ENCODE results near the gene CAV1.

Gene CAV1

GRCh38 chr7:116524221-116524608 is 621 bp upstream of the CAV1 start:
- no peaks in the 10 kb centered on the region for H3K9me3 ChIP-seq (ENCODE audit: insufficient read depth, low read depth, low read length)
- no peaks in the 10 kb centered on the region for H3K36me3 ChIP-seq (ENCODE audit: insufficient read depth, low read length)
- no peaks in the 10 kb centered on the region for H3F3A ChIP-seq (ENCODE audit: low read depth)
- no peak overlapping the region for H2AFZ ChIP-seq (ENCODE audit: low read length)
- H3K4me2 ChIP-seq (ENCODE audit: low read depth, low read length, poor library complexity, severe bottlenecking), result peak overlapping the region; percentile 12
- no peak overlapping the region for H3K9ac ChIP-seq (ENCODE audit: low read depth, low read length, poor library complexity, severe bottlenecking)
- H3K27me3 ChIP-seq (ENCODE audit: insufficient read depth, low read length, poor library complexity, severe bottlenecking), result peaks cover 4% of the 10 kb centered on the region
- TF ChIP-seq CTCF (conservative IDR thresholded peaks at IDR 0.05; ENCODE audit: low read length) (no peak), EZH2phosphoT487 (IDR thresholded peaks at IDR 0.05; ENCODE audit: borderline replicate concordance) (no peak)
- H3K4me1 ChIP-seq (ENCODE audit: insufficient read depth, low read length, poor library complexity, severe bottlenecking), result peaks cover 12% of the 10 kb centered on the region
- no peak overlapping the region for H3K4me3 ChIP-seq (ENCODE audit: low read length, poor library complexity, severe bottlenecking)
- peaks cover 24% of the 10 kb centered on the region; the same call in 1 of the 2 replicates for H3K79me2 ChIP-seq (ENCODE audit: insufficient read depth, low read length)
- no peaks in the 10 kb centered on the region for H3K9me2 ChIP-seq (replicated peaks; ENCODE audit: low read depth, low read length)
- H4K20me1 ChIP-seq (ENCODE audit: insufficient read depth, low read length, poor library complexity, severe bottlenecking), result no peaks in the 10 kb centered on the region

- Histone ChIP-seq H3K9me3 (ENCODE audit: insufficient read depth, low read depth, low read length) (no peaks in the 10 kb centered on the region), H3K4me1 (ENCODE audit: insufficient read depth, low read length, poor library complexity, severe bottlenecking) (peaks cover 15% of the 10 kb centered on the region), H3K9me2 (replicated peaks; ENCODE audit: low read depth, low read length) (no peaks in the 10 kb centered on the region), H3K36me3 (ENCODE audit: insufficient read depth, low read length) (no peaks in the 10 kb centered on the region), H3F3A (ENCODE audit: low read depth) (no peaks in the 10 kb centered on the region), H3K9ac (ENCODE audit: low read depth, low read length, poor library complexity, severe bottlenecking) (peak overlapping the region; percentile 71), H2AFZ (ENCODE audit: low read length) (peak overlapping the region; percentile 78), H3K4me2 (ENCODE audit: low read depth, low read length, poor library complexity, severe bottlenecking) (peak overlapping the region; percentile 80), H3K79me2 (ENCODE audit: insufficient read depth, low read length) (peaks cover 31% of the 10 kb centered on the region; the same call in 1 of the 2 replicates), H4K20me1 (ENCODE audit: insufficient read depth, low read length, poor library complexity, severe bottlenecking) (no peaks in the 10 kb centered on the region), H3K4me3 (ENCODE audit: low read length, poor library complexity, severe bottlenecking) (peak overlapping the region; percentile 74), H3K27me3 (ENCODE audit: insufficient read depth, low read length, poor library complexity, severe bottlenecking) (peaks cover 4% of the 10 kb centered on the region)
- TF ChIP-seq EZH2phosphoT487 (IDR thresholded peaks at IDR 0.05; ENCODE audit: borderline replicate concordance) (no peak), CTCF (conservative IDR thresholded peaks at IDR 0.05; ENCODE audit: low read length) (no peak)
These were observed 569 bp downstream of the CAV1 start for GRCh38 chr7:116525298-116525912.

GRCh38 chr7:116525913-116526861 is 1.4 kb downstream of the CAV1 start:
- H3K9me2 ChIP-seq (replicated peaks; ENCODE audit: low read depth, low read length), result no peaks in the 10 kb centered on the region
- no peaks in the 10 kb centered on the region for H3K36me3 ChIP-seq (ENCODE audit: insufficient read depth, low read length)
- H4K20me1 ChIP-seq (ENCODE audit: insufficient read depth, low read length, poor library complexity, severe bottlenecking), result no peaks in the 10 kb centered on the region
- H2AFZ ChIP-seq (ENCODE audit: low read length), result peak overlapping the region; percentile 78
- no peaks in the 10 kb centered on the region for H3F3A ChIP-seq (ENCODE audit: low read depth)
- H3K27me3 ChIP-seq (ENCODE audit: insufficient read depth, low read length, poor library complexity, severe bottlenecking), result peaks cover 4% of the 10 kb centered on the region
- H3K79me2 ChIP-seq (ENCODE audit: insufficient read depth, low read length), result peaks cover 36% of the 10 kb centered on the region; the same call in 1 of the 2 replicates
- peak overlapping the region; percentile 80 for H3K4me2 ChIP-seq (ENCODE audit: low read depth, low read length, poor library complexity, severe bottlenecking)
- TF ChIP-seq EZH2phosphoT487 (IDR thresholded peaks at IDR 0.05; ENCODE audit: borderline replicate concordance) (no peak), CTCF (conservative IDR thresholded peaks at IDR 0.05; ENCODE audit: low read length) (peak; percentile 48)
- H3K4me1 ChIP-seq (ENCODE audit: insufficient read depth, low read length, poor library complexity, severe bottlenecking), result peaks cover 12% of the 10 kb centered on the region
- peak overlapping the region; percentile 74 for H3K4me3 ChIP-seq (ENCODE audit: low read length, poor library complexity, severe bottlenecking)
- no peaks in the 10 kb centered on the region for H3K9me3 ChIP-seq (ENCODE audit: insufficient read depth, low read depth, low read length)
- H3K9ac ChIP-seq (ENCODE audit: low read depth, low read length, poor library complexity, severe bottlenecking), result peak overlapping the region; percentile 71
